ENCODE data around the gene CD99L2.
A peak's percentile ranks its signal among the peaks of the same experiment; 100 is the strongest.

CD99L2 gene

GRCh38 chrX:150759568-150760416 lies 138.7 kb downstream of the CD99L2 start:
- DNase-seq: no peak

GRCh38 chrX:150757371-150757770 lies 141.1 kb downstream of the CD99L2 start:
- no peak for DNase-seq

- DNase-seq: no peak
These were observed 144.5 kb downstream of the CD99L2 start for GRCh38 chrX:150753968-150754367.

GRCh38 chrX:150753357-150753756 lies 145.1 kb downstream of the CD99L2 start:
- no peak for DNase-seq

GRCh38 chrX:150752124-150752523 lies 146.3 kb downstream of the CD99L2 start:
- DNase-seq: no peak

- no peak for DNase-seq
These were observed 162.0 kb downstream of the CD99L2 start for GRCh38 chrX:150736475-150736874.

GRCh38 chrX:150731795-150732194 lies 166.7 kb downstream of the CD99L2 start:
- DNase-seq: peak in 1 of 2 experiments; percentile 19

GRCh38 chrX:150730719-150731118 lies 167.7 kb downstream of the CD99L2 start:
- DNase-seq: no peak

GRCh38 chrX:150729956-150730355 lies 168.5 kb downstream of the CD99L2 start:
- no peak for DNase-seq

GRCh38 chrX:150719621-150720020 lies 178.8 kb downstream of the CD99L2 start:
- DNase-seq: no peak

Data from Kasumi-1 (cell line).